ENCODE measurements around the gene CEACAM21.

Gene CEACAM21

DNA sequence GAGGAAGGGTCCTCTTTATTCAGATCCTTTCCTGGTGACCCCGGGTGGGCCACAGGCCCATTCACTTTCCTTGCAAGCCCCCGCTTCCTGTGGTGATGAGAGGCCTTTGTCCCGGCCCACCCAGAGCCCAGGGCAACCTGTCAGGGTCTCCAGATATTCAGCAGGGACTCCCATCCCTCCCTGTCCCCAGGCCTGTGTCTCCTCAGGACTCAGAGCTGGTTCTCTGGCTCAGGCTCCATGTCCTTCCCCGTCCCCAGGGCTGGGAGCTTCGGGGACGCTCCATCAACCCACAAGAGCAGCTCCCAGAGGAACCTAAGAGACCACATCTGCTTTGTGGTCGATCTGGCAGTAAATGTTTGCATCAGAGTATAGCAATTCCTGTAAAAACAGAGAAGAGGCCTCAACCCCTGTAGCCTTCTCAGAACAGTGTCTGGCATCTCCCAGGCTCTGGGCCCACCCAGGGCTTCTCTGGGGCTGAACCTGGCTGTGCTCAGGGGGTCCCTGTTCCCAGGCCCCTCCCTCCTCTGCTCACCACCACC, 43.1 kb downstream of the CEACAM21 start:
- no peak for DNase-seq (ENCODE audit: low read depth)

DNA sequence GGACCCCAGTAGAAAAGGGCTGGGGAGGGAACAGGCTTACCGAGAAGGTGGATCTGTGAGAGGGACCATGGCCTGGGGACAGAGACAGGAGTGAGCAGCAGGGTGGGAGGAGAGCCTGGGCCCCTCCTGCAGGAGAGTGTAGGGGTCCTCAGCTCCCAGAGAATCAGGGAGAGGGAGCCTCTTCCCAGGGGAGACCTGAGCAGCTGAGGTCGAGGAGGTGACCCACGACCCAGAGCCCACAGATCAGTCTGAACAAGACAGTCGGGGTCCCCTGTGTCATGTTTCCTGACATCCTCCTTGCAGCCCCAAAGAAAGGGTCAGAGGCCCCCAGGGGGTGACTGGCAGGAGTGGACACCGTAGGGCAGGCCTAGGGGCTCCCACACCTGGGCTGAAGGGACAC, 44.2 kb downstream of the CEACAM21 start:
- DNase-seq (ENCODE audit: low read depth) = no peak

- DNase-seq (ENCODE audit: low read depth) = no peak
These were observed 45.3 kb downstream of the CEACAM21 start for GRCh38 chr19:41621226-41621625.

DNA sequence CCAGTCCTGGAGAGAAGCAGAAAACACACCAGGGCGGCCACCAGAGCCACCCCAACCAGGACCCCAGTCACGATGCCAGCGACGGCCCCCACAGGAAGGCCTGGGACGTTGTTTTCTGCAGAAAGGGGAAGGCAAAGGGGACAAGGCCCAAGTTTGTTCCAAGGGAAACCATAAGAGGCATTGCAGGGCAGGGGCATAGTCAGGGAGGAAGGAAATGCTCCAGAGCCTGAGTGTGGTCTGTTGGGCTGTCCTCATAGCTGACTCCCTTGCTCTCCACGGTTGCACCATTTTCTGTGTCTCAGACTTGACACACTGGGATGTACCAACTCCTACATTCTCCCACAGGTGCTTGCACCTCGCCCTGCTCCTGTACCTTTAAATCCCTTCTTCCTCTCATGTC, 45.7 kb downstream of the CEACAM21 start:
- no peak for DNase-seq (ENCODE audit: low read depth)

DNA sequence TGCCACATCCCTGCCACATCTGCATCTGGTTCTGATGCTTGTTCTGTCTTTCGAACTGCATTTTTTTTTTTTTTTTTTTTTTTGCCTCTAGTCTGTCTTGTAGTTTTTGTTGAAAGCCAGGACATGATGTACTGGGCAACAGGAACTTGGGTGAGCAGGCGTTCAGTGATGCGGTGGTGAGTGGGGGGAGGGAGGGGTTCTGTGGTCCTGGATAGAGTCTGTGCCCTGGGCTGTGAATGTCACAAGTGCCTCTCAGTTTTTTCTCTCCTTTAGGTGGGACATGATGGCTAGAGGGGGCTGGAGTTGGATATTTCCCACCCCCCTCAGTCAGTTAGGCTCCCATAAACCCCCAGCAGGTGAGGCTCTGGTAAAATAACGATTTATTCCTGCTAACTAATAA, 47.4 kb downstream of the CEACAM21 start:
- DNase-seq (ENCODE audit: low read depth) = no peak

GRCh38 chr19:41624515-41624914, 48.5 kb downstream of the CEACAM21 start:
- DNase-seq (ENCODE audit: low read depth) = no peak

DNA sequence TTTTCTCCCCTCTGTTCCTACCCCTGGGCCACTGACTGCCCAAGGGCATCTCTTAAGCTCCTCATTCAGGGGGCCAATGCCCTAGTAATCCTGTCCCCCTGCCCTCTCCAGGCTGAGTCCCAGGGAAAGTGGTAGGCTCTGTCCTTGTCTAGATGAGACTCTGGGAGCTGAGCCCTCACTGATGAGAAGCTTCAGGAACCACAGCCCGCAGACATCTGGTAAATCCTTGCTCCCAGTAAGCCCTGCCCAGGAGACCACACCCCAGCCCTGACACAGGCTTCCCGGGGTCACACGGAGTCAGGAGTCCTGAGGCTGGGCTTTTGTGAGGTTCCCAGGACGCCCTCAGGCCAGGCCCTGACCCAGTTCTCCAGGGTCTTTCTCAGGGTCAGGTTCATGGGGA, 49.0 kb downstream of the CEACAM21 start:
- DNase-seq (ENCODE audit: low read depth) = no peak

DNA sequence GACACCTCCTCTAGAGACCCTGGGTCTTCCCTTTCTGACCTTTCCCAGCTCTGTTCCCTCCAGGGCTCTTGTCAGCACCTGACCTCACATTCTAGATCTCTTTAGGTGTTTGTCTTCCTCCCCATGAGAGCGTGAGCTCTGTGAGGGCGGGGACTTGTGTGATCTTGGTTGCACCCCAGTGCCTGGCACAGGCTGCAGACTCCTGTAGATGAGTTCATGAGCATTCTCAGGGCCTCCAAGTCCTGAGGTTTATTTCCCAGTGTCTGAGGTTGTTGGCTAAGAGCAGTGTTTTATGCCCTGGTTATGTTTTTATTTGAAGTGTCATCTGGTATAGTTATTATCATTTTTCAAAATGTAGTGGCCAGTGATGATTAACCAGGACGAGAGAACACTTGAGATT, 50.3 kb downstream of the CEACAM21 start:
- DNase-seq (ENCODE audit: low read depth) = no peak

- no peak for DNase-seq (ENCODE audit: low read depth)
These were observed 50.9 kb downstream of the CEACAM21 start, which contains the start of gene CEACAM4 for GRCh38 chr19:41626877-41627276. TSS of gene CEACAM4 (minus strand) at chr19:41627074. CDS start at chr19:41626963, 111 bp downstream.

DNA sequence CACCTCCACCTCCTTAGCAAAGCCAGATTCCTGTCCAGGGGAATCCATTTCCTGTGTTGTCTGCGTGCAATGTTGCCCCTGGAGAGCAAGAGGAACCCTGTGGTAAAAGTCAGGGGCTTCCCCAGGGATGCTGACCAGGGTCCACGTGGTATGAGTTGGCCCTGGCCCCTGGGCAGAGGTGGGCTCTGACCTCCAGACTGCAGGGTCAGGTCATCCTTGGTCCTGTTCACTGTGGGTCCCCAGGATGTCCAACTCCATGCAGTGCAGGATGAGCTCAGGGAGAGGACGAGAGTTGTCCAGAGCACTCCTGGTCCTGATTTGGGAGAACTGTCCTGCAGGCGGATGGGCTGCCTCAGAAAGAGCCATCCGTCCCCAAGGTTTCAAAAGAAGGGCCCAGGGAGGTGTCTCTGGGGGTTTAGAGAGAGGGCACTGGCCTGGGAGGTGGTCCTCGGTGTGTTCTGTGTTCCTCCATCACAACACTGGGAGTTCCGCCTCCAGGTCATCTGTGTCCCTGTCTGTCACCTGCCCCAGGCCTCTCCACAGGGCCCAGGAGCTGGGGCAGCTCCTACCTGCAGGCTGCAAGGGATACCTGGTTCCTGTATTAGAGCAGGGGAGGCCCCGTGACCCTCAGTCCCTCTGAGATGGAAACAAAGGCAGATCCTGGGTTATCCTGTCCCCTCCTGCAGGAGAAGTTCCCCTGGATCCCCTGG, 52.2 kb downstream of the CEACAM21 start:
- DNase-seq (ENCODE audit: low read depth) = no peak
